ENCODE results near the gene PRELID1. TPM values are rescaled to one million over a fixed set of nuclear protein-coding genes. Genes with fewer than 3 reads are reported as not detected.
"Not testable (repeated sequence)": the region's sequence is repeated elsewhere in the genome, so short reads cannot be mapped to it uniquely, and the experiment has no call there.

PRELID1 gene
- 10 to 100 TPM; 52.6 to 64.0 TPM for total RNA-seq
- long read RNA-seq, transcript PRELID1-201 (5 exons, 1,261 nt), result major isoform, 52 of 57 reads
- long read RNA-seq, partial matches to known transcripts, result 1 of 57 reads
- long read RNA-seq, other reads (novel, unspliced or antisense), result 3 of 57 reads

DNA sequence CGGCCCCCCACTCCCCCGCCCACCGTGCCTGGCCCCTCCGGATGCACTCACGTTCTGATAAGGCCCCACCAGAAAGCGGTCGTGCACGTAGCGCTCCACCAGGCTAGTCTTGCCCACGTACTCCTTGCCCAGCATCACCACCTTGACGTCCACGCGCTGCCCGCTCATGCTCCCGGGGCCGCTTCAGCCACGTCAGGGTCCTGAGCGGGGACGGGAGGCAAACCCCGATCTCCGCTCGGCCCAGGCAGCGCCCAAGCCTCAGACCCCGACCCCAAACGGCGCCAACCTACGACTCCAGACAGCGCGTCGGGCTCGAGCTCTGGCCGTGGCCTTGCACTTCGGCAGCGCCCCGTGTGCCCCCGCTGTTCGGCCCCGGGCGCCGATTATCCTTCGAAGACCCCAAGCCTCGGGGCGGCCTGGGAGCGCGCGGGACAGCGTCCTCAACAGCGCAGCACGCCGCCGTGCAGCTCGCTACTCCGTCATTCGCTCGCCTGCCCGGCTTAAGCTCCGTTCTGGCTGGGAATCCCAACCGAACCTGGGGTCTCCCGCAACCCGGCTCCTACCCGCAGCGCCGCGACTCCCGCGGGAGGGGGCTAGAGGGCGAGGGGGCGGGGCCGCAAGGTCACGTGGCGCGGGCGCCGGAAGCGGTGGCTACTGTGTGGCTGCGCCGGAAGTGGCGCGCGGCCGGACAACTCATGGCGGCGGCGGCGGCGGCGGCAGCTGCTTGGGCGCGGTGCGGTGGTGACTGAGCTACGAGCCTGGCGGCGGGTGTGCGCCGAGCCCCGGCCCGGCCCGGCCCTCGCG is at the start of gene PRELID1, which contains the start of gene RAB24:
PRELID1 (plus strand) TSS at position 679 of the 804 bp plus-strand sequence. CDS start 187 bp downstream, outside the sequence.
RAB24 (minus strand) TSS at position 599 of the 804 bp plus-strand sequence; CDS start at position 168, 431 bp downstream.
- DNase-seq (peak; percentile 92), ATAC-seq (peak; percentile 82 to 93)
- intact Hi-C loops (cut with DNase I), result loop anchor here in 1 of 2 donors (10.0 kb wide), 1 partner anchor 189 kb away; no protein-coding TSS in a partner anchor

- DNase-seq (no peak), ATAC-seq (no peak)
- intact Hi-C loops (cut with DNase I), result no loop called here
Observed at GRCh38 chr5:177256296-177256695, 47.3 kb upstream of the PRELID1 start.

- intact Hi-C loops (cut with DNase I); ATAC-seq: not testable (repeated sequence)
Observed at GRCh38 chr5:177258711-177259110, 44.9 kb upstream of the PRELID1 start.

GRCh38 chr5:177260961-177261360 is 42.6 kb upstream of the PRELID1 start:
- intact Hi-C loops (cut with DNase I), result no loop called here
- DNase-seq (no peak), ATAC-seq (no peak)

More at GRCh38 chr5:177258711-177259110, 44.9 kb upstream of the PRELID1 start:
- DNase-seq, result not testable (repeated sequence)

GRCh38 chr5:177261510-177261909 is 42.1 kb upstream of the PRELID1 start:
- ATAC-seq (no peak), DNase-seq (no peak)
- intact Hi-C loops (cut with DNase I), result no loop called here

DNA sequence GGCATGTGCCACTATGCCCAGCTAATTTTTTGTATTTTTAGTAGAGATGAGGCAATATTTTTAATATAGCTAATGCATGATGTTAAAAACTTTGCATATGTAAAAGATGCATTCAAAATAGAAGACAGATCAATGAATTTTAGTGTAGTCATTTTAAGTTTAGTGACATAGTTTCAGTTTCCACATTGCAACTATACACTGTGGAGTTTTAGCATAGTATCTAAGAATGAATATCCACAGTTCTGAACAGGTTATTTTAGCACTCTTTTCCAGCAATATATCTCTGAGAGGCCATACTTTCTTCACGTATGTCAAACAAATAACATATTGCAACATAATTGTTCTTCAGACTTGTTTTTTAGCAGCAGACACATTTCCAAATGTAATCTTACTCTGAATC is 39.4 kb upstream of the PRELID1 start:
- DNase-seq (no peak), ATAC-seq (no peak)
- intact Hi-C loops (cut with DNase I), result no loop called here

- DNase-seq (no peak), ATAC-seq (no peak)
- intact Hi-C loops (cut with DNase I), result no loop called here
Observed at GRCh38 chr5:177265395-177265794, 38.2 kb upstream of the PRELID1 start.

DNA sequence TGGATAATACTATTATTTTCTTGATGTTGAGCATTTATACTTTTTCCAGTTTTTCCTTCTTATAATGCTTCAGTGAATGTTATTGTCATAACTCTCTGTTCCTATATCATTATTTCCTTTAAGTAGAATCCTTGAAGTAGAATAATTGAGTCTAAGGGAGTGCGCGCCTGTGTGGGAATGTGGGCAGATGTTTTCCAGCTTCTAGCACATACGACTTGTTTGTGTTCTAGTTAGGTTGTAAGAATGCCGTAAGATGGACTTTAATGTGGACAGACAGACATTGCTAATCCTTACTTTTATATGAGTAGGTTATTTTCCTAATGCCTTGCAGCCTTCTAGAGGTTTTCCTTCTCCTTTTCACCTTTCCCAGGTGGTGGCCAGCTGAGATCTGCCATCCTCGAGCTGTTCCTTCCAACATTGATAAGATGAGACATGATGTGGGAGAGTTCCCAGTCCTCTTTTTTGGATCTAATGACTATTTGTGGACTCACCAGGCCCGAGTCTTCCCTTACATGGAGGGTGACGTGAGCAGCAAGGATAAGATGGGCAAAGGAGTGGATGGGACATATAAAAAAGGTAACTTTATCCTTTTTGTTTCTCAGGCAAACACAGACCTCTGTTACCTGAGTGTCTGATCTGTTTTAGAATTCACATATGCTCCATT is 34.2 kb upstream of the PRELID1 start:
- intact Hi-C loops (cut with DNase I), result no loop called here
- DNase-seq, result no peak
- ATAC-seq, result no peak

DNA sequence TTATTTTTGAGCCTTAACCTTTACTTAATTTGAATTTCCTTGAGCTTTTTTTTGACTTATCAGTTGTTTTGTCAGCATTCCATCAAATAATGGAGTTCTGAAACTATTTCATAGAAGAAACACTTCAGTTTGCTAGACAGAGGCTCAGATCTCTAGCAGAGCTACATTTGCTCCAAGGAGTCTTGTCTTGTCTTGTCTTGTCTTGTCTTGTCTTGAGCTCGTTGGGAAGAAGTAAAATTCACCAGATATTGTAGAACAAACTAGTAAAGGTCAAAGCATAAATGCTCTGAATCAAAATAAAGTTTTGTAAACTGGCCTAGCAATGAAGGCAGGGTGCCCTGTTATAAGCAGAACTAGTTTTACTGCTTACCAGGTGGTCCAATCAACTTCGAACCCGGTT is 33.6 kb upstream of the PRELID1 start:
- ATAC-seq (no peak), DNase-seq (no peak)
- intact Hi-C loops (cut with DNase I), result no loop called here

- DNase-seq (no peak), ATAC-seq (no peak)
- intact Hi-C loops (cut with DNase I), result no loop called here
Observed at GRCh38 chr5:177270653-177271052, 32.9 kb upstream of the PRELID1 start.

DNA sequence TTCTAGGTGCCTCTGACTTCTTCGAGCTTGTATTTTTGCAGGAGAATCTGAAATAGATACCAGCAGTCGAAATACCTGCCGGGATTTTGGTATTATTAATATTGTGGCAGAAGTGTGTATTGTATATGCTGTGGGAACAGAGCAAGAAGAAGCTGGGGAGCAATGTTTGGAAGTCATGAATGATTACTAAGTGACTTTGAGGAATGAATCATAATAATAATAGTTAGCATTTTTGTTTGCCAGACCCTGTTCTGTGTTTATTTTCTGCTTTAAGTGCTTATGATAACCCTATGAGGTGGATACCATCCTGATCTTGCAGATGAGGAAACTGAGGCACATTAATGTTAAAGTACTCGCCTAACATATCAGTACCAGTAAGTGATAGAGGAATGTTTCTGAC is 32.5 kb upstream of the PRELID1 start:
- DNase-seq (no peak), ATAC-seq (no peak)
- intact Hi-C loops (cut with DNase I), result no loop called here

GRCh38 chr5:177275883-177276282 is 27.7 kb upstream of the PRELID1 start:
- no peak for DNase-seq
- ATAC-seq, result no peak
- intact Hi-C loops (cut with DNase I), result no loop called here

GRCh38 chr5:177276886-177277285 is 26.7 kb upstream of the PRELID1 start:
- ATAC-seq, result no peak
- DNase-seq, result no peak
- intact Hi-C loops (cut with DNase I), result no loop called here

- DNase-seq, result no peak
- ATAC-seq, result no peak
- intact Hi-C loops (cut with DNase I), result no loop called here
Observed at GRCh38 chr5:177288191-177288590, 15.4 kb upstream of the PRELID1 start.

- intact Hi-C loops (cut with DNase I), result loop anchor here in 1 of 2 donors (10.0 kb wide), 1 partner anchor 176 kb away; no protein-coding TSS in a partner anchor
- DNase-seq (no peak), ATAC-seq (no peak)
Observed at GRCh38 chr5:177290816-177291596, 12.6 kb upstream of the PRELID1 start.

- DNase-seq (no peak), ATAC-seq (no peak)
- intact Hi-C loops (cut with DNase I), result loop anchor here in 1 of 2 donors (10.0 kb wide), 1 partner anchor 177 kb away; no protein-coding TSS in a partner anchor
Observed at GRCh38 chr5:177291735-177292134, 11.9 kb upstream of the PRELID1 start.

GRCh38 chr5:177293819-177294581 is 9.6 kb upstream of the PRELID1 start:
- DNase-seq, result no peak

DNA sequence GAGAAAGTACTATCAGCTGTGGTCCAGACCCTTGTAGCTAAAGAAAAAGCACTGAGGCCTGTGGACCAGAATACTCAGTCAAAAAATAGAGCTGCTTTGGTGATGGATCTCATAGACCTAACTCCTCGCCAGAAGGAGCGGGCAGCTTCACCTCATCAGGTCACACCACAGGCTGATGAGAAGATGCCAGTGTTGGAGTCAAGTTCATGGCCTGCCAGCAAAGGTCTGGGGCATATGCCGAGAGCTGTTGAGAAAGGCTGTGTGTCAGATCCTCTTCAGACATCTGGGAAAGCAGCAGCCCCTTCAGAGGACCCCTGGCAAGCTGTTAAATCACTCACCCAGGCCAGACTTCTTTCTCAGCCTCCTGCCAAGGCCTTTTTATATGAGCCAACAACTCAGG is 9.0 kb upstream of the PRELID1 start:
- intact Hi-C loops (cut with DNase I), result loop anchor here in 1 of 2 donors (10.0 kb wide), 1 partner anchor 180 kb away; no protein-coding TSS in a partner anchor
- DNase-seq (no peak), ATAC-seq (peak; percentile 17 to 20)

More at GRCh38 chr5:177293819-177294581, 9.6 kb upstream of the PRELID1 start:
- no peak for ATAC-seq
- intact Hi-C loops (cut with DNase I), result loop anchor here in 1 of 2 donors (10.0 kb wide), 1 partner anchor 179 kb away; no protein-coding TSS in a partner anchor

Measured in left cardiac atrium (tissue), 4 donors.